Mesenchymal stem cell (in vitro differentiated cells and primary cell): Measurements from ENCODE around the gene HMX1.

Experiments
- DNase-seq: peaks from one replicate; pipeline ENCODE4 v3.0.0-alpha.2; 2013
- H2AFZ ChIP-seq: one replicate; pipeline ENCODE4 v1.6.1; 2013; ENCODE audit warnings: low read depth, mild to moderate bottlenecking, control low read depth, inconsistent platforms, low read length, moderate library complexity
- H2AK5ac ChIP-seq: 2 replicates; pipeline ENCODE4 v1.6.1; 2013; ENCODE audit warnings: low read length, moderate library complexity, mild to moderate bottlenecking, inconsistent platforms; ENCODE audit not compliant: severe bottlenecking
- H2BK120ac ChIP-seq: one replicate; pipeline ENCODE4 v1.6.1; 2013; ENCODE audit warnings: low read depth, mild to moderate bottlenecking, inconsistent platforms, low read length, moderate library complexity
- H2BK12ac ChIP-seq, 2 experiments: one replicate each; pipeline ENCODE4 v1.6.1; 2013; ENCODE audit warnings: inconsistent platforms in 2 of 2, low read length in 2 of 2, mild to moderate bottlenecking in 2 of 2, moderate library complexity in 2 of 2, control low read depth in 1 of 2
- H2BK15ac ChIP-seq: one replicate; pipeline ENCODE4 v1.6.1; 2013; ENCODE audit warnings: mild to moderate bottlenecking, low read depth, inconsistent platforms; ENCODE audit not compliant: poor library complexity, severe bottlenecking
- H2BK5ac ChIP-seq: 2 replicates; pipeline ENCODE4 v1.6.1; 2013; ENCODE audit warnings: low read depth, mild to moderate bottlenecking, low read length, control low read depth, inconsistent platforms; ENCODE audit not compliant: poor library complexity, severe bottlenecking
- H3K14ac ChIP-seq, 2 experiments: one replicate each; pipeline ENCODE4 v1.6.1; 2013; ENCODE audit warnings: inconsistent platforms in 2 of 2, low read length in 2 of 2, control low read depth in 1 of 2, mild to moderate bottlenecking in 1 of 2, moderate library complexity in 1 of 2
- H3K18ac ChIP-seq, 2 experiments: one replicate each; pipeline ENCODE4 v1.6.1; 2013; ENCODE audit warnings: inconsistent platforms in 2 of 2, low read length in 2 of 2, control low read depth in 1 of 2, low read depth in 1 of 2, mild to moderate bottlenecking in 1 of 2
- H3K23ac ChIP-seq, 2 experiments: one replicate each; pipeline ENCODE4 v1.6.1; 2013; ENCODE audit warnings: inconsistent platforms in 2 of 2, low read length in 2 of 2, mild to moderate bottlenecking in 2 of 2, moderate library complexity in 2 of 2, control low read depth in 1 of 2
- H3K27ac ChIP-seq: 2 replicates; pipeline ENCODE4 v1.5.1; 2013; ENCODE audit warnings: mild to moderate bottlenecking, moderate library complexity, low read length, control low read depth, inconsistent platforms; ENCODE audit not compliant: poor library complexity, severe bottlenecking
- H3K27me3 ChIP-seq, 2 experiments: 2 replicates each; pipeline versions ENCODE4 v1.6.1 to v1.7.0; 2013; ENCODE audit warnings: low read length in 2 of 2, mild to moderate bottlenecking in 2 of 2, moderate library complexity in 2 of 2, control low read depth in 1 of 2, inconsistent platforms in 1 of 2; ENCODE audit not compliant: control insufficient read depth in 1 of 2, insufficient read depth in 1 of 2
- H3K36me3 ChIP-seq, 2 experiments: 2 replicates each; pipeline versions ENCODE4 v1.6.1 to v1.7.0; 2013; ENCODE audit warnings: low read length in 2 of 2, control low read depth in 1 of 2, inconsistent platforms in 1 of 2, low read depth in 1 of 2, mild to moderate bottlenecking in 1 of 2; ENCODE audit not compliant: insufficient read depth in 2 of 2, control insufficient read depth in 1 of 2
- H3K4ac ChIP-seq, 2 experiments: one replicate each; pipeline ENCODE4 v1.6.1; 2013; ENCODE audit warnings: inconsistent platforms in 2 of 2, low read length in 2 of 2, mild to moderate bottlenecking in 2 of 2, moderate library complexity in 2 of 2, control low read depth in 1 of 2, low read depth in 1 of 2
- H3K4me1 ChIP-seq: 2 replicates; pipeline ENCODE4 v1.6.1; 2013; ENCODE audit warnings: low read depth, low read length, control low read depth; ENCODE audit not compliant: control insufficient read depth, insufficient read depth
- H3K4me2 ChIP-seq: 2 replicates; pipeline ENCODE4 v1.6.1; 2013; ENCODE audit warnings: low read length, mild to moderate bottlenecking, inconsistent platforms; ENCODE audit not compliant: poor library complexity, severe bottlenecking
- H3K4me3 ChIP-seq, 2 experiments: 2 replicates each; pipeline versions ENCODE4 v1.5.1 to v1.7.0; 2013; ENCODE audit warnings: low read length in 2 of 2, mild to moderate bottlenecking in 2 of 2, control low read depth in 1 of 2, low read depth in 1 of 2; ENCODE audit not compliant: insufficient read depth in 1 of 2
- H3K79me1 ChIP-seq: replicated peaks from 2 replicates; pipeline ENCODE4 v1.6.1; 2013; ENCODE audit warnings: mild to moderate bottlenecking, control low read depth, low read length, inconsistent platforms; ENCODE audit not compliant: poor library complexity, severe bottlenecking
- H3K9ac ChIP-seq: 2 replicates; pipeline ENCODE4 v1.7.0; 2013; ENCODE audit warnings: mild to moderate bottlenecking, low read length, moderate library complexity
- H3K9me3 ChIP-seq: 2 replicates; pipeline ENCODE4 v1.7.0; 2013; ENCODE audit warnings: mild to moderate bottlenecking, low read length; ENCODE audit not compliant: control insufficient read depth
- H4K8ac ChIP-seq: one replicate; pipeline ENCODE4 v1.6.1; 2013; ENCODE audit warnings: inconsistent platforms, mild to moderate bottlenecking, low read length, moderate library complexity
- H4K91ac ChIP-seq: one replicate; pipeline ENCODE4 v1.6.1; 2013; ENCODE audit warnings: mild to moderate bottlenecking, low read length, inconsistent platforms
- WGBS: methylation state at CpG from one replicate; pipeline ENCODE4 v1.1.7; 2013; ENCODE audit warnings: mixed read lengths; 5-methylcytosine and 5-hydroxymethylcytosine counted together

HMX1 gene

DNA sequence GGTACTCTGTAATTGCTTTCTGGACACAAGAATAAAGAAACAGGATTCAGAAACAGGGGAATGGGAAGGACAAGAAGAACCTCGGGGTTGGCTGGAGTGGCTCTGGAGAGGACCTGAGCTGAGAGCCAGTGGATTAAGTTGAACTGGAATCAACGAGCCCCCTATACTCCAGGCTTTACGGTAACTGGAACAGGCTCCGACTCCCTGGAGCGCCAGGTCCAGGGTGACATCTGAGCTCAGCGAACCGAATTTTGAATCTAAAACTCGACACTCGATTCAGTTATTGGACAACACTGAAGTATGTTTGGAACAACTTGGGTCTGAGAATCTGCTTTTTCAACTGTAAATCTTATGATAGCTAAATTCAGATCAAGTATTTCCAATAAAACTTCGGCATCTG, 23.9 kb downstream of the HMX1 start:
- no peak overlapping the region for H3K18ac ChIP-seq
- no peaks in the 10 kb centered on the region for H3K36me3 ChIP-seq
- H4K8ac ChIP-seq = no peak overlapping the region
- H3K23ac ChIP-seq = no peak overlapping the region
- no peaks in the 10 kb centered on the region for H3K4me1 ChIP-seq
- H2BK15ac ChIP-seq = no peak overlapping the region
- no peak overlapping the region for H3K4ac ChIP-seq
- no peak overlapping the region for H3K27ac ChIP-seq
- no peak overlapping the region for H2BK12ac ChIP-seq
- no peak overlapping the region for H3K4me2 ChIP-seq
- no peak overlapping the region for H2AFZ ChIP-seq
- peaks cover 0 to 51% of the 10 kb centered on the region in 2 experiments for H3K27me3 ChIP-seq
- no peak overlapping the region for H2BK5ac ChIP-seq
- no peak overlapping the region for H2AK5ac ChIP-seq
- H3K9me3 ChIP-seq = no peaks in the 10 kb centered on the region
- H4K91ac ChIP-seq = no peak overlapping the region
- no peak overlapping the region for H3K4me3 ChIP-seq
- no peak overlapping the region for H3K9ac ChIP-seq
- no peaks in the 10 kb centered on the region for H3K79me1 ChIP-seq
- WGBS = 41% methylated on average over 9 of the region's 10 CpGs
- no peak overlapping the region for H2BK120ac ChIP-seq
- DNase-seq = no peak
- no peak overlapping the region for H3K14ac ChIP-seq

DNA sequence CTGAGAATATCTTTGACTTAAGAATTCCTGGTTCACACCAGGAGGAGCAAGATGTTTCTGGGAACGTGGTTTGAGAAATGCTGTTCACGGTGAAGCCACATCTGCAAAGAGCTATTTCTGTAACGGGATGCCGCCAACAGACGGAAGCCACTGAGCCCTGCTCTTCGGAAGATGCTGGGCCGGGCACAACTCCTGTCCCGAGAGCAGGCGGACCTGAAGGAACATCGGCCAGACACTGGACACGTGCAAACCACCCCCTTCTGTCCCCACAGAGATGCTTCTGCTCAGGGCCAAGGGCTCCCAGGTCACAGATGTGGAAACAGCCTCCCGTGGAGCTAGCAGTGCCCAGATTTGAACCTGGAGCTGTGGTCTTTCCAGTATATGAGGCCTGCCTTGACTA, 24.3 kb downstream of the HMX1 start:
- Histone ChIP-seq H3K18ac (no peak overlapping the region), H2AK5ac (no peak overlapping the region), H2AFZ (no peak overlapping the region), H3K23ac (no peak overlapping the region), H3K27me3 (peaks cover 0 to 47% of the 10 kb centered on the region in 2 experiments), H3K9ac (no peak overlapping the region), H3K4ac (no peak overlapping the region), H2BK15ac (no peak overlapping the region), H2BK12ac (no peak overlapping the region), H3K36me3 (no peaks in the 10 kb centered on the region), H4K91ac (no peak overlapping the region), H3K4me3 (no peak overlapping the region), H2BK5ac (no peak overlapping the region), H2BK120ac (no peak overlapping the region), H3K79me1 (no peaks in the 10 kb centered on the region), H3K14ac (no peak overlapping the region), H4K8ac (no peak overlapping the region), H3K9me3 (no peaks in the 10 kb centered on the region), H3K4me1 (no peaks in the 10 kb centered on the region), H3K4me2 (no peak overlapping the region), H3K27ac (no peak overlapping the region)
- no peak for DNase-seq
- 84% methylated on average over 12 of the region's 12 CpGs for WGBS

DNA sequence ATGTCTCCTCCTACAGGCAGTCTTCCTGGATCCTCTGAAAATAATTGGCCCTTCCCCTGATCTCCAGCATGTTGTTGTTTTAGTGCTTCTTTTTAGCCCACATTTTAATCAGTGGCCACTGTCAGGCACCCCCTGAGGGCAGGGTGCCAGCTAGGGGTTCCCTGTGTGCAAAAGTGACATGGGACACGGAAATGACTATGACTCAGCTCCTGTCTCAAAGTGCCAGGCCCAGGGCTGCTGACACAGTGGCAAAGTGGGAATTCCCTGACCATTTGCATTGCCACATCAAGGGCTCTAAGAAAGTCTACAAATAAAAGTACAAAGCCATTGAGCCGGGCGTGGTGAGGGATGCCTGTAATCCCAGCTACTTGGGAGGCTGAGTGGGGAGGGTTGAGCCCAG, 24.8 kb downstream of the HMX1 start:
- Histone ChIP-seq H2BK15ac (no peak overlapping the region), H3K4me3 (no peak overlapping the region), H3K9ac (no peak overlapping the region), H3K4me1 (no peaks in the 10 kb centered on the region), H3K4me2 (no peak overlapping the region), H4K91ac (no peak overlapping the region), H2BK12ac (no peak overlapping the region), H4K8ac (no peak overlapping the region), H3K27ac (no peak overlapping the region), H2AK5ac (no peak overlapping the region), H3K9me3 (no peaks in the 10 kb centered on the region), H3K79me1 (no peaks in the 10 kb centered on the region), H3K14ac (no peak overlapping the region), H3K23ac (no peak overlapping the region), H3K27me3 (peaks cover 0 to 44% of the 10 kb centered on the region in 2 experiments), H2BK5ac (no peak overlapping the region), H3K18ac (no peak overlapping the region), H3K4ac (no peak overlapping the region), H3K36me3 (no peaks in the 10 kb centered on the region), H2AFZ (no peak overlapping the region), H2BK120ac (no peak overlapping the region)
- DNase-seq = no peak
- 83% methylated on average over 3 of the region's 3 CpGs for WGBS

DNA sequence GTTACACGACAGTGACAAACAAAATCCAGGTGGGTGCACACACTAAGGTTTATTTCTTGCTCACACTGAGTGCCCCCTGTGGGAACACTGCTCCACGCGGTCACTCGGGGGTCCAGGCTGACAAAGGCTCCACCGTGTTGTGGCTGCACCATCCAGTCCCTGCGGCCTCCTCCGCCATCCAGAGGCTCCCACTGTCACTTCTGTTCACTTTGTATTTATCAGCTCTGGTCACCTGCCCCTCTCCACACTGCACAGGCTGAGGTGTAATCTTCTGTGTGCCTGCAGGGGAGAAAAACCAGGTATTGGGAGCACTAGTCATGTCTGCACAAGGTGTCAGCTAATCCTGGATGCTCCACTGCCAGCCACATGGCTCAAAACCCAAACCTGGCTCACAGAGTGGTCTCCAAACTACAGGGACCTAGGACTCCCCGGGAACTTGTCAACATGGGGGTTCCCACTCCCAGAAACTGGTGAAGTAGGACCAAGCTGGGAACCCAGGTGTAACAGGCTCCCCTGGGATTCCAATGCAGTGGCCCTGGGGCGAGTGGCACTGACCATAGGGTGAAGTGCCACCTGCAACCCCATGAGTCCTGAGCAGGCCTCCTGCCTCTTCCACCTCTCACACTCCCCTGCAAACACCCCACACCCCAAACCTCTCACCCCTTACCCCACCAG, 25.5 kb downstream of the HMX1 start:
- no peaks in the 10 kb centered on the region for H3K4me1 ChIP-seq
- no peak overlapping the region for H2AFZ ChIP-seq
- H3K4me3 ChIP-seq = no peak overlapping the region
- no peak overlapping the region for H4K91ac ChIP-seq
- no peak overlapping the region for H3K4me2 ChIP-seq
- peaks cover 0 to 42% of the 10 kb centered on the region in 2 experiments for H3K27me3 ChIP-seq
- no peak overlapping the region for H2BK120ac ChIP-seq
- no peak for DNase-seq
- no peak overlapping the region for H3K23ac ChIP-seq
- no peak overlapping the region for H3K9ac ChIP-seq
- no peak overlapping the region for H3K27ac ChIP-seq
- H3K18ac ChIP-seq = no peak overlapping the region
- no peak overlapping the region for H2BK12ac ChIP-seq
- no peak overlapping the region for H3K14ac ChIP-seq
- 75% methylated on average over 8 of the region's 9 CpGs for WGBS
- H3K4ac ChIP-seq = no peak overlapping the region
- H4K8ac ChIP-seq = no peak overlapping the region
- H3K9me3 ChIP-seq = no peaks in the 10 kb centered on the region
- no peak overlapping the region for H2BK5ac ChIP-seq
- H3K79me1 ChIP-seq = no peaks in the 10 kb centered on the region
- H2BK15ac ChIP-seq = no peak overlapping the region
- H2AK5ac ChIP-seq = no peak overlapping the region
- no peaks in the 10 kb centered on the region for H3K36me3 ChIP-seq
